ENCODE results near the gene LYRM4. TPM values are rescaled to one million over a fixed set of nuclear protein-coding genes. Genes with fewer than 3 reads are reported as not detected.

Gene LYRM4
- total RNA-seq, 2 experiments from 2014 or later = 44.3 to 45.7 TPM

DNA sequence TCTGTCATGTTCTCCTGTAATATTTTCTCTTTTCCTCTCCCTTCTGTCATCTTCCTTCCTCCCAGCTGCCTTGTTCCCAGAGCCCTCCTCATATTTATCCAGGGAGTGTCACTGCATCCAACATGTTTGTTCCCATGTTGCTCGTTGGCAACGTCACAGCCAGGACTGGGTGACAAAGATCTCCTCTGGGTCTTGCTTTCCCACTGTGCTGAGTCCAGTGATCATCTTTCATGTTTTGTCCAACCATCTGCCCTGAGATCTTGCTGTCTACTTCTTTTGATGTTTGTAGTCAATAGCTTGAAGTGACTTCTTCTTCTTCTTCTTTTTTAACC lies 27.2 kb upstream of the LYRM4 start:
- no peak for DNase-seq
- H3K9me3 Mint-ChIP-seq = no peaks in the 10 kb centered on the region
- H3K4me3 Mint-ChIP-seq = no peak overlapping the region
- no peaks in the 10 kb centered on the region for H3K27me3 Mint-ChIP-seq
- H3K27ac Mint-ChIP-seq = no peak overlapping the region
- peaks cover 42% of the 10 kb centered on the region for H3K4me1 Mint-ChIP-seq
- no peaks in the 10 kb centered on the region for H3K36me3 Mint-ChIP-seq

- no peak overlapping the region for H3K27ac Mint-ChIP-seq
- H3K27me3 Mint-ChIP-seq = no peaks in the 10 kb centered on the region
- H3K4me1 Mint-ChIP-seq = peaks cover 40% of the 10 kb centered on the region
- no peak for DNase-seq
- no peaks in the 10 kb centered on the region for H3K36me3 Mint-ChIP-seq
- no peak overlapping the region for H3K4me3 Mint-ChIP-seq
- no peaks in the 10 kb centered on the region for H3K9me3 Mint-ChIP-seq
Measured at GRCh38 chr6:5287205-5287965, 26.6 kb upstream of the LYRM4 start.

GRCh38 chr6:5286780-5287179 lies 26.0 kb upstream of the LYRM4 start:
- peaks cover 34% of the 10 kb centered on the region for H3K4me1 Mint-ChIP-seq
- H3K36me3 Mint-ChIP-seq = no peaks in the 10 kb centered on the region
- DNase-seq = no peak
- H3K4me3 Mint-ChIP-seq = no peak overlapping the region
- no peaks in the 10 kb centered on the region for H3K27me3 Mint-ChIP-seq
- H3K27ac Mint-ChIP-seq = no peak overlapping the region
- H3K9me3 Mint-ChIP-seq = no peaks in the 10 kb centered on the region

DNA sequence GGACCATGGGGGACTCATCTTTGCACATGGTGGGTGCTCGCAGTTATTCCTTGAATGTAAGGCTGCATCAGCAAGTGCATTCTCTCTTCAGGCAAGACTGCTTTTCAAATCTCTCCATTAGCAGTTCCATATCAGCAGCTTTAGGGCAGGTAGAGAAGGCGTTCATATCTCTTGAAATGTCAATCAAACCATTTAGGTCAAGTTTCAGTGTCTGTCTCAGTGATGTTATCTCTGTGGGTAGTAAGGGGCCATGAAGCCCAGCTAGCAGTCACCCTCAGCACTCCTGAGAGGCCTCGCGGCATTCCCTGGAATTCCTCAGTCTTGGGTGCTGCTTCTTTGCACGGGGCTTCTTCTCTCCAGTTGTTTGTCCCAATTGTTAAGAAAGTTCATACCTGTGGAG lies 24.8 kb upstream of the LYRM4 start:
- no peaks in the 10 kb centered on the region for H3K36me3 Mint-ChIP-seq
- no peaks in the 10 kb centered on the region for H3K9me3 Mint-ChIP-seq
- peaks cover 34% of the 10 kb centered on the region for H3K4me1 Mint-ChIP-seq
- no peak overlapping the region for H3K27ac Mint-ChIP-seq
- no peak for DNase-seq
- no peaks in the 10 kb centered on the region for H3K27me3 Mint-ChIP-seq
- H3K4me3 Mint-ChIP-seq = no peak overlapping the region

- peaks cover 36% of the 10 kb centered on the region for H3K4me1 Mint-ChIP-seq
- DNase-seq = no peak
- no peaks in the 10 kb centered on the region for H3K9me3 Mint-ChIP-seq
- H3K27me3 Mint-ChIP-seq = no peaks in the 10 kb centered on the region
- no peak overlapping the region for H3K27ac Mint-ChIP-seq
- H3K4me3 Mint-ChIP-seq = no peak overlapping the region
- H3K36me3 Mint-ChIP-seq = no peaks in the 10 kb centered on the region
Measured at GRCh38 chr6:5285081-5285480, 24.3 kb upstream of the LYRM4 start.

- no peaks in the 10 kb centered on the region for H3K9me3 Mint-ChIP-seq
- no peak for DNase-seq
- H3K27ac Mint-ChIP-seq = no peak overlapping the region
- no peaks in the 10 kb centered on the region for H3K27me3 Mint-ChIP-seq
- H3K4me1 Mint-ChIP-seq = peaks cover 35% of the 10 kb centered on the region
- no peak overlapping the region for H3K4me3 Mint-ChIP-seq
- H3K36me3 Mint-ChIP-seq = peaks cover 13% of the 10 kb centered on the region
Measured at GRCh38 chr6:5282191-5282623, 21.5 kb upstream of the LYRM4 start.

DNA sequence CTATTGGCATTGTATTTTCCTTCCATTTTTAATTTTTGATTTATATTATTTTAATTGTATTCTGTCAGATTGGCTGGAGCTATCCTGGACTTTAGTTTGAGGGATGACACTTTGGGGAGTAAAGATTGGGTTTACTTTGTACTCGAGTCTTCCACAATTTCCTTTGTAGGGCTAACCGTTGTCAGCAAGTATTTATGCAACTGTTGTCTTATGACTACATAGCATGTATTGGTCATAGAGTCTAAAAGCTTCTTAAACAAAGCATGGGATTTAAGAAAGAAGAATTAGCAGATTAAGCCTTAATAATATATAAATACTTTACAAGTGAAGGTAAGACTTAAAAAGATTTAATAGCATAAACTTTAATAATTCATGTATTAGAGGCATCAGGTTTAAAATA lies 20.2 kb upstream of the LYRM4 start:
- Mint-ChIP-seq H3K4me3 (no peak overlapping the region), H3K9me3 (no peaks in the 10 kb centered on the region), H3K27me3 (no peaks in the 10 kb centered on the region), H3K36me3 (peaks cover 13% of the 10 kb centered on the region), H3K4me1 (peaks cover 29% of the 10 kb centered on the region), H3K27ac (no peak overlapping the region)
- DNase-seq = no peak

- H3K27me3 Mint-ChIP-seq = no peaks in the 10 kb centered on the region
- H3K4me1 Mint-ChIP-seq = peaks cover 25% of the 10 kb centered on the region
- DNase-seq = peak; percentile 20
- H3K4me3 Mint-ChIP-seq = no peak overlapping the region
- peak overlapping the region; percentile 52 for H3K27ac Mint-ChIP-seq
- H3K36me3 Mint-ChIP-seq = peaks cover 13% of the 10 kb centered on the region
- no peaks in the 10 kb centered on the region for H3K9me3 Mint-ChIP-seq
Measured at GRCh38 chr6:5279891-5280338, 19.2 kb upstream of the LYRM4 start.

DNA sequence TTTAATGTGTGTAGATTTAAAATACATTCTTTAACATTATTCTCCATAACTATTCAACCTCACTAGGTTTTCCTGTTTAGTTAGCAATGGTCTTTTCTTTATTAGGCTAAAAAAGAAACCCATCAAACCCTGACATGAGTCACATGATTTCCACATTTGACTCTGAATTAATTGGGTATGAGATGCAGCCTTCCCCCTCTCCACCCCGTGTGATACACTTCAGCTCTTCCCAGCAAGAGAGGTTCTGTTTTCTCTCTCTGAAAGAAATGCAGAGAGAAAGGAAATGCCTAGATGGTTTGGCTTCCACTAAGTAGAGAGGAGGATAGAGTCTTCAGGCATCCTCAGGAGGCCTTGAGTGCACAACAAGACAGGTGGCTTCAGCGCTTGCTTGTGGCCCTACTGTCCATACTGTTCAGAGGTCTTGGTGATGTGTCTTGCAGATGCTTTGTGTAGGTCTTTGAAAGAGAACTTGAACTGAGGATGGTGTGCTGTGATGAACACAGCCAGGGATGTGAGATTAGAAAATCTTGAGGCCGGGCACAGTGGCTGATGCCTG lies 17.9 kb upstream of the LYRM4 start:
- DNase-seq = no peak
- no peak overlapping the region for H3K4me3 Mint-ChIP-seq
- peak overlapping the region; percentile 30 for H3K27ac Mint-ChIP-seq
- H3K27me3 Mint-ChIP-seq = no peaks in the 10 kb centered on the region
- peaks cover 24% of the 10 kb centered on the region for H3K4me1 Mint-ChIP-seq
- no peaks in the 10 kb centered on the region for H3K9me3 Mint-ChIP-seq
- H3K36me3 Mint-ChIP-seq = peaks cover 13% of the 10 kb centered on the region

- DNase-seq = no peak
- peaks cover 30% of the 10 kb centered on the region for H3K4me1 Mint-ChIP-seq
Measured at GRCh38 chr6:5278047-5278446, 17.3 kb upstream of the LYRM4 start.

GRCh38 chr6:5277589-5277988 lies 16.8 kb upstream of the LYRM4 start:
- no peaks in the 10 kb centered on the region for H3K9me3 Mint-ChIP-seq
- peaks cover 33% of the 10 kb centered on the region for H3K4me1 Mint-ChIP-seq
- H3K27ac Mint-ChIP-seq = no peak overlapping the region
- peaks cover 16% of the 10 kb centered on the region for H3K36me3 Mint-ChIP-seq
- no peak overlapping the region for H3K4me3 Mint-ChIP-seq
- H3K27me3 Mint-ChIP-seq = no peaks in the 10 kb centered on the region
- DNase-seq = no peak

More at GRCh38 chr6:5278047-5278446, 17.3 kb upstream of the LYRM4 start:
- no peaks in the 10 kb centered on the region for H3K27me3 Mint-ChIP-seq
- no peak overlapping the region for H3K4me3 Mint-ChIP-seq
- no peaks in the 10 kb centered on the region for H3K9me3 Mint-ChIP-seq
- no peak overlapping the region for H3K27ac Mint-ChIP-seq
- peaks cover 13% of the 10 kb centered on the region for H3K36me3 Mint-ChIP-seq

- DNase-seq = no peak
- Mint-ChIP-seq H3K4me1 (peaks cover 37% of the 10 kb centered on the region), H3K4me3 (no peak overlapping the region), H3K27ac (no peak overlapping the region), H3K36me3 (peaks cover 16% of the 10 kb centered on the region), H3K9me3 (no peaks in the 10 kb centered on the region), H3K27me3 (no peaks in the 10 kb centered on the region)
Measured at GRCh38 chr6:5276581-5276980, 15.8 kb upstream of the LYRM4 start.

DNA sequence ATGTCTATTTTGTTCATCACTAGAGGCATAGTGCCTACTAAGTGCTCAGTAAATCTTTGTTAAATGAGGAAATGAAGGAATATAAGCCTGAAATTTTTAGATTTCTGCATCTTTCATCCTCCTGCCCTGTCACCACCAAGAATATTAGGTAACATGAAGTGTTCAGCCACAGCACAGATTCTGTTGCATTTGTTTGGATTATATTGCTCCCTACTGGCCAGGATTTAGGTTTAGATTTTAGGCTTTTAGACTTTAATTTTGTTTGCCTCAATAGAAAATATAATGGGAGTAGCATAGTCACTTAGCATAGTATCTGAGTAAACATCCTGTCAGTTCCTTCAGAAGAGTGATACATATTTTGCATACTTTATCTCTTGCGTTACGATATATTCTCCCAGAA lies 14.7 kb upstream of the LYRM4 start:
- Mint-ChIP-seq H3K27ac (no peak overlapping the region), H3K4me1 (peaks cover 44% of the 10 kb centered on the region), H3K27me3 (no peaks in the 10 kb centered on the region), H3K9me3 (no peaks in the 10 kb centered on the region), H3K4me3 (no peak overlapping the region), H3K36me3 (peaks cover 19% of the 10 kb centered on the region)
- DNase-seq = no peak

GRCh38 chr6:5274231-5274630 lies 13.5 kb upstream of the LYRM4 start:
- H3K36me3 Mint-ChIP-seq = peaks cover 17% of the 10 kb centered on the region
- no peak for DNase-seq
- no peak overlapping the region for H3K4me3 Mint-ChIP-seq
- no peaks in the 10 kb centered on the region for H3K27me3 Mint-ChIP-seq
- no peaks in the 10 kb centered on the region for H3K9me3 Mint-ChIP-seq
- peaks cover 35% of the 10 kb centered on the region for H3K4me1 Mint-ChIP-seq
- H3K27ac Mint-ChIP-seq = no peak overlapping the region

DNA sequence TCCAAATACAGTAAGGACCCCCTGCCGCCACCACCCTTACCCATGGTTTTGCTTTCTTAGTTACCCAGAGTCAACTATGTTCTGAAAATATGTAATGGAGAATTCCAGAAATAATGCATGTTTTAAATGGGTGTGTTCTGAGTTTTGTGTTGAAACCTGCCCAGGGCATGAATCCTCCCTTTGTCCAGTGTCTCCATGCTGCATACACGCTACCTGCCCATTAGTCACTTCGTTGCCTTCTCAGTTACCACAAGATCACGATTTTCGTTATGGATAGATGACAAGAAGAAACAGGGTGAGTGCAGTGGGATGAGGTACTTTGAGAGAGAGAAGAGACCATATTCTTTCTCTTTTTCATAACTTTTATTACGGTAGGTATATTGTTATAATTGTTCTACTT lies 11.2 kb upstream of the LYRM4 start:
- H3K36me3 Mint-ChIP-seq = peaks cover 20% of the 10 kb centered on the region
- no peaks in the 10 kb centered on the region for H3K27me3 Mint-ChIP-seq
- no peaks in the 10 kb centered on the region for H3K9me3 Mint-ChIP-seq
- no peak overlapping the region for H3K27ac Mint-ChIP-seq
- no peak overlapping the region for H3K4me3 Mint-ChIP-seq
- H3K4me1 Mint-ChIP-seq = peaks cover 29% of the 10 kb centered on the region
- no peak for DNase-seq

DNA sequence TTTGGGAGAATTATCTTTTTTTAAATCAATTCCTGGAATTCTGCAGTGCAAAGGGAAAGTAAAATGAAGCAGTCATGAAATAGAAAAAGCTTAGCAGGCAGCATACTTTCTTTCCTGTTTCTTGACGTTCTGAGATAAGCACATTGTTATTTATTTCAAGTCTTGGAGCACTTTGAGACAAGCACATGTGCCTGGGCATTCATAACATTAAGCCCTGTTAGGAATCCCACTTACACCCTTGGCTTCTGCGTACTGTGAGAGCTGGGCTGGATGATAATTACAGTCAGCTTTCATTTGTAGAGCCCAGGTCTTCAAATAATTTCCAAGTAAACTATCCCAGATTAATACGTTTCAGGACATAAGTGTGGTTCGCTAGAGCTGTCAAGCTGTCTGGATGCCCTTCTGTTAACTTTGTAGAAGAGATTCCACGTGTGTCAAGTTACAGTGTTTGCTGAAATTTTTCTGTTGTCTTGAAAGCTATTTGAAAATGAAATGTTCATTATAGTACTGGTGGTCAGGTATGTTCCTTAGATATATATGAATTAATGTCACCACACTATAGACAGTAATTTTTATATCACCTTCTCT lies 9.4 kb upstream of the LYRM4 start:
- Mint-ChIP-seq H3K9me3 (no peaks in the 10 kb centered on the region), H3K27me3 (no peaks in the 10 kb centered on the region), H3K4me1 (peaks cover 34% of the 10 kb centered on the region), H3K27ac (no peak overlapping the region), H3K4me3 (no peak overlapping the region), H3K36me3 (peaks cover 23% of the 10 kb centered on the region)
- no peak for DNase-seq
